ENCODE measurements around the gene SLC25A18. TPM values are rescaled to one million over a fixed set of nuclear protein-coding genes. Genes with fewer than 3 reads are reported as not detected.
"Not testable (repeated sequence)": the region's sequence is repeated elsewhere in the genome, so short reads cannot be mapped to it uniquely, and the experiment has no call there.

SLC25A18 gene
- total and polyA plus RNA-seq, 4 donors = 18.8 to 84.7 (median 69.8) TPM

DNA sequence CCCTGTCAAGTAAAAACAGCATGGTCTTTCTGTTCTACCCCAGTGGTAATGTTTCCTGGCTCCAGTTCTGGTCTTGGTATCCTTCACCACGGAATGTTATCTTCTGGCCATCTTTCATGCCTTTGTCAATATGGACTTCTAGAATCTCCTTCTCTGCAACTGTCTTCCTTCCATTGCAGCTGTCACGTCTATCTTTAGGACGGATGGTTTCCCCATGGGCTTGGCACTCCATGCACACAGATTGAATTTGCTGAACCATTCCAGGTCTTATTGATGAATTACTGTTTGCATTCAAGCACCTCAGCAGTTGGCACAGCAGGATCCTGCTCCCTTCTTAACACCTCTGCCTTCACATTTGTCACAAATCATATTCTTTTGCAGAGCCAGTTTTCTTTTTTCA is 44.9 kb upstream of the SLC25A18 start (continued):
- TF ChIP-seq RAD21 (IDR thresholded peaks at IDR 0.05) = no peak

GRCh38 chr22:17521971-17522370 is 41.3 kb upstream of the SLC25A18 start:
- not testable (repeated sequence) for H3K9ac ChIP-seq (ENCODE audit: low read depth in 1 of 2, low read length in 2 of 2); H3K27ac ChIP-seq (ENCODE audit: low read depth in 1 of 2, low read length in 2 of 2); H3K27me3 ChIP-seq (ENCODE audit: control insufficient read depth in 4 of 4, insufficient read depth in 4 of 4, low read length in 3 of 4); H3K4me3 ChIP-seq (ENCODE audit: low read depth in 1 of 3, low read length in 3 of 3); DNase-seq (ENCODE audit: low spot score); H3K9me3 ChIP-seq (ENCODE audit: control insufficient read depth in 4 of 4, low read length in 3 of 4); H3K4me1 ChIP-seq (ENCODE audit: control insufficient read depth in 4 of 4, insufficient read depth in 4 of 4, low read length in 3 of 4)
- 98% methylated on average over 1 of the region's 1 CpG for WGBS
- peaks cover 1 to 12% (median 3%) of the 10 kb centered on the region in 4 donors for H3K36me3 ChIP-seq (ENCODE audit: control insufficient read depth in 4 of 4, insufficient read depth in 3 of 4, low read depth in 1 of 4, low read length in 3 of 4)

DNA sequence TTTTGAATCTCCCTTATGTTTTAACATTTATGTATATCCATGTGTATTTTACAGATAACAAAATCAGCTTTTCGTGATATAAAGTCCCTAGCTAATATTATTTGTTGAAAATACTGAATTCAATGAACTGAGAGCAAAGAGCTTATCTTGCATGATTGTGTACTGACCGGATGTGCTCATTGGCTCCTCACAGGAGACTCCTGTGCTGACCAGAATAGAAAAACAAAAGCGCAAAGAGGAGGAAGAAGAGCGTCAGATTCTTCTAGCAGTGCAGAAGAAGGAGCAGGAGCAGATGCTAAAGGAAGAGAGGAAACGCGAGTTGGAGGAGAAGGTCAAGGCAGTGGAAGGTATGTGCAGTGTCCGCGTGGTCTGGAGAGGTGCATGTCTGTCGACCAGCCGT is 39.4 kb upstream of the SLC25A18 start:
- TF ChIP-seq FOXA2 (IDR thresholded peaks at IDR 0.05) (no peak), GABPA (IDR thresholded peaks at IDR 0.05 in 1 of 2, conservative IDR thresholded peaks at IDR 0.05 in 1 of 2) (no peak), FOXA1 (IDR thresholded peaks at IDR 0.05) (no peak), SP1 (IDR thresholded peaks at IDR 0.05) (no peak), NR2F2 (IDR thresholded peaks at IDR 0.05) (no peak), ATF3 (IDR thresholded peaks at IDR 0.05) (no peak), CTCF (IDR thresholded peaks at IDR 0.05; ENCODE audit: low read depth, low read length, missing input control) (no peak), JUND (IDR thresholded peaks at IDR 0.05) (no peak), TAF1 (conservative IDR thresholded peaks at IDR 0.05) (no peak), HNF4A (conservative IDR thresholded peaks at IDR 0.05) (no peak), RAD21 (IDR thresholded peaks at IDR 0.05) (no peak), EGR1 (IDR thresholded peaks at IDR 0.05; ENCODE audit: low read depth in 2 of 2) (no peak), YY1 (IDR thresholded peaks at IDR 0.05) (no peak)
- TF ChIP-seq, protein P1, sequence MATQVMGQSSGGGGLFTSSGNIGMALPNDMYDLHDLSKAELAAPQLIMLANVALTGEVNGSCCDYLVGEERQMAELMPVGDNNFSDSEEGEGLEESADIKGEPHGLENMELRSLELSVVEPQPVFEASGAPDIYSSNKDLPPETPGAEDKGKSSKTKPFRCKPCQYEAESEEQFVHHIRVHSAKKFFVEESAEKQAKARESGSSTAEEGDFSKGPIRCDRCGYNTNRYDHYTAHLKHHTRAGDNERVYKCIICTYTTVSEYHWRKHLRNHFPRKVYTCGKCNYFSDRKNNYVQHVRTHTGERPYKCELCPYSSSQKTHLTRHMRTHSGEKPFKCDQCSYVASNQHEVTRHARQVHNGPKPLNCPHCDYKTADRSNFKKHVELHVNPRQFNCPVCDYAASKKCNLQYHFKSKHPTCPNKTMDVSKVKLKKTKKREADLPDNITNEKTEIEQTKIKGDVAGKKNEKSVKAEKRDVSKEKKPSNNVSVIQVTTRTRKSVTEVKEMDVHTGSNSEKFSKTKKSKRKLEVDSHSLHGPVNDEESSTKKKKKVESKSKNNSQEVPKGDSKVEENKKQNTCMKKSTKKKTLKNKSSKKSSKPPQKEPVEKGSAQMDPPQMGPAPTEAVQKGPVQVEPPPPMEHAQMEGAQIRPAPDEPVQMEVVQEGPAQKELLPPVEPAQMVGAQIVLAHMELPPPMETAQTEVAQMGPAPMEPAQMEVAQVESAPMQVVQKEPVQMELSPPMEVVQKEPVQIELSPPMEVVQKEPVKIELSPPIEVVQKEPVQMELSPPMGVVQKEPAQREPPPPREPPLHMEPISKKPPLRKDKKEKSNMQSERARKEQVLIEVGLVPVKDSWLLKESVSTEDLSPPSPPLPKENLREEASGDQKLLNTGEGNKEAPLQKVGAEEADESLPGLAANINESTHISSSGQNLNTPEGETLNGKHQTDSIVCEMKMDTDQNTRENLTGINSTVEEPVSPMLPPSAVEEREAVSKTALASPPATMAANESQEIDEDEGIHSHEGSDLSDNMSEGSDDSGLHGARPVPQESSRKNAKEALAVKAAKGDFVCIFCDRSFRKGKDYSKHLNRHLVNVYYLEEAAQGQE (IDR thresholded peaks at IDR 0.05) = no peak
- TF ChIP-seq, protein P2, sequence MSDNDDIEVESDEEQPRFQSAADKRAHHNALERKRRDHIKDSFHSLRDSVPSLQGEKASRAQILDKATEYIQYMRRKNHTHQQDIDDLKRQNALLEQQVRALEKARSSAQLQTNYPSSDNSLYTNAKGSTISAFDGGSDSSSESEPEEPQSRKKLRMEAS (IDR thresholded peaks at IDR 0.05) = no peak
- Histone ChIP-seq H3K36me3 (ENCODE audit: control insufficient read depth in 4 of 4, insufficient read depth in 3 of 4, low read depth in 1 of 4, low read length in 3 of 4) (peaks cover 0 to 7% (median 2%) of the 10 kb centered on the region in 4 donors), H3K27ac (ENCODE audit: low read depth in 1 of 2, low read length in 2 of 2) (no peak overlapping the region), H3K9me3 (ENCODE audit: control insufficient read depth in 4 of 4, low read length in 3 of 4) (no peaks in the 10 kb centered on the region), H3K27me3 (ENCODE audit: control insufficient read depth in 4 of 4, insufficient read depth in 4 of 4, low read length in 3 of 4) (no peaks in the 10 kb centered on the region), H3K4me1 (ENCODE audit: control insufficient read depth in 4 of 4, insufficient read depth in 4 of 4, low read length in 3 of 4) (no peaks in the 10 kb centered on the region), H3K4me3 (ENCODE audit: low read depth in 1 of 3, low read length in 3 of 3) (no peak overlapping the region), H3K9ac (ENCODE audit: low read depth in 1 of 2, low read length in 2 of 2) (no peak overlapping the region)
- WGBS = 78% methylated on average over 10 of the region's 10 CpGs
- no peak for DNase-seq (ENCODE audit: low spot score)
